SK-N-SH (cell line): ENCODE data around the gene ARHGAP1.

Source experiments
- CHD2 ChIP-seq: fragments of 150-350 bp; IDR thresholded peaks from 2 replicates; pipeline ENCODE4 v1.6.1; 2018; ENCODE audit warnings: low read length; ENCODE audit not compliant: partially characterized antibody
- EP300 ChIP-seq, 2 experiments: IDR thresholded peaks; 2 replicates each; pipeline versions ENCODE4 v1.4.0 to v1.6.1; 2012; ENCODE audit warnings: borderline replicate concordance in 1 of 2, low read depth in 1 of 2, low read length in 1 of 2
- POLR2AphosphoS5 ChIP-seq: IDR thresholded peaks from 2 replicates; pipeline ENCODE4 v1.6.1; 2012; ENCODE audit warnings: low read depth, low read length
- TF ChIP-seq, protein P1 (sequence below): IDR thresholded peaks from 2 replicates; pipeline ENCODE4 v1.4.0; 2012; ENCODE audit warnings: low read depth, borderline replicate concordance
- TF ChIP-seq, protein P2 (sequence below): fragments of 200-600 bp; sonication (generic); IDR thresholded peaks from 2 replicates; pipeline ENCODE4 v1.6.1; 2017; ENCODE audit warnings: antibody characterized with exemption, mild to moderate bottlenecking, moderate library complexity

DNA sequence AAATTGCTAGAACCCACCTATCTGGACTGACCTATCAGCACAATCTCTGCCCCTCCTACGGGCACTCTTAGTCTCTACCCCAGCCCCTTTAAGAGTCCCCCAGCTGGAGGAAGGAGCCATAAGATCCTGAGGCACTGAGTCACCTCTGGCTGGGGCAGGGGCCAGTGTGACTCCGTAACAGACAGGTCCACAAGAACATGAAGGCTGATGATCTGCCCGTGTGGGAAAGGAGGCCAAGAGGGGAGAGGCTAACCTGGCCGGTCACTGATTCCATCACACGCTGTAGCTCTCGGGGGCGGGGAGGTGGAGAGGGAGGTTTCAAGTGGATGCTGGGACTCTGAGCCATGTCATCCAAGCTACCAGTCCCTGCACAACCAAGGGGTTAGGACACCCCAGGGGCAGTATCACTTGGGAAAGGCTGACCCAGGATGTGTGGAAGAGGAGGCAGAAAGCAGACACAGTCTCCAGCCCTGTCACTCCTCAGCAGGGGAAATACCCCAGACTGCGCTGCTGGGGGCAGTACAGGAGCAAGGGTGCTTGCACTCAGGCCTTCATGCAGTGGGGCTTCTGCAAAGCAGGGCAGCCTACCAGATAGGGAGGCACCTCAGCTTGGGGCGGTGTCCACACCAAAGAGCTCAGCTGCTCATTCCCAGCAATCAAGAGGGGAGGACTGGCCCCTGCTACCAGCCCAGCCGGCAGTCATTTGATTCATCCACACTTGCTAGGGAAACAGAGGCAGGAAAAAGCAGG, 22.3 kb downstream of the ARHGAP1 start:
- TF ChIP-seq, protein P1, sequence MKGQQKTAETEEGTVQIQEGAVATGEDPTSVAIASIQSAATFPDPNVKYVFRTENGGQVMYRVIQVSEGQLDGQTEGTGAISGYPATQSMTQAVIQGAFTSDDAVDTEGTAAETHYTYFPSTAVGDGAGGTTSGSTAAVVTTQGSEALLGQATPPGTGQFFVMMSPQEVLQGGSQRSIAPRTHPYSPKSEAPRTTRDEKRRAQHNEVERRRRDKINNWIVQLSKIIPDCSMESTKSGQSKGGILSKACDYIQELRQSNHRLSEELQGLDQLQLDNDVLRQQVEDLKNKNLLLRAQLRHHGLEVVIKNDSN = no peak
- TF ChIP-seq, protein P2, sequence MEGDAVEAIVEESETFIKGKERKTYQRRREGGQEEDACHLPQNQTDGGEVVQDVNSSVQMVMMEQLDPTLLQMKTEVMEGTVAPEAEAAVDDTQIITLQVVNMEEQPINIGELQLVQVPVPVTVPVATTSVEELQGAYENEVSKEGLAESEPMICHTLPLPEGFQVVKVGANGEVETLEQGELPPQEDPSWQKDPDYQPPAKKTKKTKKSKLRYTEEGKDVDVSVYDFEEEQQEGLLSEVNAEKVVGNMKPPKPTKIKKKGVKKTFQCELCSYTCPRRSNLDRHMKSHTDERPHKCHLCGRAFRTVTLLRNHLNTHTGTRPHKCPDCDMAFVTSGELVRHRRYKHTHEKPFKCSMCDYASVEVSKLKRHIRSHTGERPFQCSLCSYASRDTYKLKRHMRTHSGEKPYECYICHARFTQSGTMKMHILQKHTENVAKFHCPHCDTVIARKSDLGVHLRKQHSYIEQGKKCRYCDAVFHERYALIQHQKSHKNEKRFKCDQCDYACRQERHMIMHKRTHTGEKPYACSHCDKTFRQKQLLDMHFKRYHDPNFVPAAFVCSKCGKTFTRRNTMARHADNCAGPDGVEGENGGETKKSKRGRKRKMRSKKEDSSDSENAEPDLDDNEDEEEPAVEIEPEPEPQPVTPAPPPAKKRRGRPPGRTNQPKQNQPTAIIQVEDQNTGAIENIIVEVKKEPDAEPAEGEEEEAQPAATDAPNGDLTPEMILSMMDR = no peak
- TF ChIP-seq CHD2 (no peak), EP300 (IDR thresholded peaks at IDR 0.05; ENCODE audit: borderline replicate concordance in 1 of 2, low read depth in 1 of 2, low read length in 1 of 2) (no peak), POLR2AphosphoS5 (no peak)
